Measurements from ENCODE around the gene LRFN2.

DNA sequence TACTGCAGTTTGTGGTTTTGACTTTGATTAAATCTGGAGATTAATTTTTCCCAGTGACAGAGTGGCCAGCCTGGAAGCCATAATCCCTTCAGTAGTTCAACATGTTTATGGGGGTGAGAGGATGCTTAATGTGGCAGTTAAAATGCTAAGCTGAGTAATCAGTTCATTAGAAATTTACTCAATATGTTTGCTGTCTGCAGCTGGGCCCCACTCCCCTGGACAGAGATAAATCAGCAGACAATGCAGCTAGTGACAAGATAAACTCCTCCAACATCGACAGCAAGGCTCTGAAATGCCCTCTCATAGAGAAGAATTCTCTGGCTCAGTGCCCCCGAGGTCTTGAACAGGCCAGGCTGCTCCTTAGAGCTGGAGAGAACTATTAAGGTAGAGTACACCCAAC lies 101.9 kb downstream of the LRFN2 start:
- TF ChIP-seq, protein P1, sequence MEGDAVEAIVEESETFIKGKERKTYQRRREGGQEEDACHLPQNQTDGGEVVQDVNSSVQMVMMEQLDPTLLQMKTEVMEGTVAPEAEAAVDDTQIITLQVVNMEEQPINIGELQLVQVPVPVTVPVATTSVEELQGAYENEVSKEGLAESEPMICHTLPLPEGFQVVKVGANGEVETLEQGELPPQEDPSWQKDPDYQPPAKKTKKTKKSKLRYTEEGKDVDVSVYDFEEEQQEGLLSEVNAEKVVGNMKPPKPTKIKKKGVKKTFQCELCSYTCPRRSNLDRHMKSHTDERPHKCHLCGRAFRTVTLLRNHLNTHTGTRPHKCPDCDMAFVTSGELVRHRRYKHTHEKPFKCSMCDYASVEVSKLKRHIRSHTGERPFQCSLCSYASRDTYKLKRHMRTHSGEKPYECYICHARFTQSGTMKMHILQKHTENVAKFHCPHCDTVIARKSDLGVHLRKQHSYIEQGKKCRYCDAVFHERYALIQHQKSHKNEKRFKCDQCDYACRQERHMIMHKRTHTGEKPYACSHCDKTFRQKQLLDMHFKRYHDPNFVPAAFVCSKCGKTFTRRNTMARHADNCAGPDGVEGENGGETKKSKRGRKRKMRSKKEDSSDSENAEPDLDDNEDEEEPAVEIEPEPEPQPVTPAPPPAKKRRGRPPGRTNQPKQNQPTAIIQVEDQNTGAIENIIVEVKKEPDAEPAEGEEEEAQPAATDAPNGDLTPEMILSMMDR (IDR thresholded peaks at IDR 0.05) = no peak
- no peak for TF ChIP-seq ZFX (IDR thresholded peaks at IDR 0.05; ENCODE audit: borderline replicate concordance)

Data from 22Rv1 (cell line).